Fibroblast of lung (primary cell): Measurements from ENCODE around the gene NPHP4. TPM values are rescaled to one million over a fixed set of nuclear protein-coding genes. Genes with fewer than 3 reads are reported as not detected.

Experiments used
- DNase-seq, 2 donors: peaks; one replicate each; pipeline versions ENCODE4 v3.0.0 to v3.0.0-alpha.2; 2010; ENCODE audit warnings: low read depth in 2 of 2
- H2AFZ ChIP-seq: 2 replicates; pipeline ENCODE4 v1.5.1; 2012; ENCODE audit warnings: low read length, control low read depth, inconsistent platforms
- H3K27ac ChIP-seq: 2 replicates; pipeline ENCODE4 v1.5.1; 2011; ENCODE audit warnings: low read length, control low read depth; ENCODE audit not compliant: insufficient read depth
- H3K27me3 ChIP-seq: 2 replicates; pipeline ENCODE4 v1.5.1; 2011; ENCODE audit warnings: mild to moderate bottlenecking, low read length; ENCODE audit not compliant: control insufficient read depth, insufficient read depth
- H3K36me3 ChIP-seq: 2 replicates; pipeline ENCODE4 v1.5.1; 2011; ENCODE audit warnings: low read length; ENCODE audit not compliant: control insufficient read depth, insufficient read depth
- H3K4me1 ChIP-seq: 2 replicates; pipeline ENCODE4 v1.5.1; 2011; ENCODE audit warnings: low read length; ENCODE audit not compliant: control insufficient read depth, insufficient read depth; ENCODE audit errors: extremely low read depth
- H3K4me2 ChIP-seq: 2 replicates; pipeline ENCODE4 v1.5.1; 2011; ENCODE audit warnings: low read length, control low read depth; ENCODE audit not compliant: insufficient read depth; ENCODE audit errors: extremely low read depth
- H3K4me3 ChIP-seq, 4 experiments: fragments of 200-600 bp in 1 of 4; sonication (generic) in 1 of 4; replicated peaks in 1 of 4; 2 replicates each; pipeline ENCODE4 v1.5.1; 2011 to 2016; ENCODE audit warnings: low read length in 4 of 4, low read depth in 3 of 4, mild to moderate bottlenecking in 3 of 4, control low read depth in 2 of 4, inconsistent platforms in 1 of 4, mixed read lengths in 1 of 4; ENCODE audit not compliant: insufficient read depth in 1 of 4; ENCODE audit errors: control extremely low read depth in 1 of 4
- H3K79me2 ChIP-seq: 2 replicates; pipeline ENCODE4 v1.5.1; 2012; ENCODE audit warnings: mild to moderate bottlenecking, low read length, inconsistent platforms; ENCODE audit not compliant: control insufficient read depth, insufficient read depth
- H3K9ac ChIP-seq: 2 replicates; pipeline ENCODE4 v1.5.1; 2011; ENCODE audit warnings: mild to moderate bottlenecking, low read length, control low read depth; ENCODE audit not compliant: insufficient read depth
- H3K9me3 ChIP-seq: 2 replicates; pipeline ENCODE4 v1.5.1; 2012; ENCODE audit warnings: low read depth, low read length; ENCODE audit not compliant: control insufficient read depth, insufficient read depth
- H4K20me1 ChIP-seq: 2 replicates; pipeline ENCODE4 v1.5.1; 2011; ENCODE audit warnings: low read length; ENCODE audit not compliant: control insufficient read depth, insufficient read depth; ENCODE audit errors: extremely low read depth
- CTCF ChIP-seq, 2 donors: IDR thresholded peaks in 1 of 2; conservative IDR thresholded peaks in 1 of 2; 1 replicate in 1 of 2; 2 replicates in 1 of 2; pipeline ENCODE4 v1.5.1; 2011 to 2012; ENCODE audit warnings: low read length in 2 of 2, control low read depth in 1 of 2, inconsistent platforms in 1 of 2, low read depth in 1 of 2, mild to moderate bottlenecking in 1 of 2
- EZH2 ChIP-seq: IDR thresholded peaks from 2 replicates; pipeline ENCODE4 v1.5.1; 2012; ENCODE audit warnings: low read length, control low read depth, mild to moderate bottlenecking; ENCODE audit errors: missing control alignments
- polyA plus RNA-seq, 2 donors: library from polyadenylated mRNA; depleted of rRNA in 1 of 2; stranded (reverse) in 1 of 2; unstranded in 1 of 2; fragments of >200 nt; gene quantifications; 2 replicates each; pipeline ENCODE4 v1.2.1, GENCODE V29; 2011 to 2012; ENCODE audit warnings: missing spikeins in 1 of 2
- total RNA-seq: library from RNA; depleted of rRNA; stranded (reverse); fragments of >200 nt; gene quantifications from 2 replicates; pipeline ENCODE4 v1.2.1, GENCODE V29; 2014

The NPHP4 gene
- total and polyA plus RNA-seq, 2 donors (not counting 1 experiment from before 2014, with no cell fraction given): 1.5 to 4.0 TPM

- no peak for DNase-seq
- Histone ChIP-seq H3K4me2 (no peak overlapping the region), H3K27me3 (no peaks in the 10 kb centered on the region), H2AFZ (no peak overlapping the region), H3K9me3 (no peaks in the 10 kb centered on the region), H4K20me1 (no peaks in the 10 kb centered on the region), H3K27ac (no peak overlapping the region), H3K36me3 (no peaks in the 10 kb centered on the region), H3K4me1 (no peaks in the 10 kb centered on the region), H3K79me2 (no peaks in the 10 kb centered on the region), H3K9ac (no peak overlapping the region), H3K4me3 (no peak overlapping the region)
- TF ChIP-seq EZH2 (no peak), CTCF (conservative IDR thresholded peaks at IDR 0.05 in 1 of 2, IDR thresholded peaks at IDR 0.05 in 1 of 2; ENCODE audit: low read depth in 1 of 2, low read length in 2 of 2) (no peak)
These were observed 36.0 kb upstream of the NPHP4 start for GRCh38 chr1:6028042-6028850.

- TF ChIP-seq EZH2: no peak
- TF ChIP-seq CTCF (conservative IDR thresholded peaks at IDR 0.05 in 1 of 2, IDR thresholded peaks at IDR 0.05 in 1 of 2; ENCODE audit: low read depth in 1 of 2, low read length in 2 of 2): no peak
- H3K9ac ChIP-seq: no peak overlapping the region
- H3K36me3 ChIP-seq: no peaks in the 10 kb centered on the region
- no peak overlapping the region for H3K27ac ChIP-seq
- H3K4me2 ChIP-seq: no peak overlapping the region
- H3K4me1 ChIP-seq: no peaks in the 10 kb centered on the region
- no peak overlapping the region for H3K4me3 ChIP-seq
- H3K27me3 ChIP-seq: no peaks in the 10 kb centered on the region
- H4K20me1 ChIP-seq: no peaks in the 10 kb centered on the region
- H2AFZ ChIP-seq: no peak overlapping the region
- H3K79me2 ChIP-seq: no peaks in the 10 kb centered on the region
- DNase-seq: no peak
- H3K9me3 ChIP-seq: no peaks in the 10 kb centered on the region
These were observed 35.4 kb upstream of the NPHP4 start for GRCh38 chr1:6027591-6027990.

- Histone ChIP-seq H3K4me1 (no peaks in the 10 kb centered on the region), H4K20me1 (no peaks in the 10 kb centered on the region), H3K4me2 (no peak overlapping the region), H3K27ac (no peak overlapping the region), H2AFZ (no peak overlapping the region), H3K27me3 (no peaks in the 10 kb centered on the region), H3K79me2 (no peaks in the 10 kb centered on the region), H3K9ac (no peak overlapping the region), H3K4me3 (no peak overlapping the region), H3K9me3 (no peaks in the 10 kb centered on the region), H3K36me3 (no peaks in the 10 kb centered on the region)
- TF ChIP-seq EZH2 (no peak), CTCF (conservative IDR thresholded peaks at IDR 0.05 in 1 of 2, IDR thresholded peaks at IDR 0.05 in 1 of 2; ENCODE audit: low read depth in 1 of 2, low read length in 2 of 2) (no peak)
- peak in 1 of 2 donors; percentile 16 for DNase-seq
These were observed 34.0 kb upstream of the NPHP4 start for GRCh38 chr1:6026095-6026809.
